Common myeloid progenitor, CD34-positive (primary cell): ENCODE data around the gene HECA.

Source experiments
- CTCF ChIA-PET: fragments of 350-600 bp; sonication (Branson Sonifier 250); formaldehyde crosslinking; loops from one replicate; lab custom pipeline; 2021; ENCODE audit warnings: antibody characterized with exemption; lab: Charles Lee
- POLR2A ChIA-PET: fragments of 350-600 bp; sonication (Branson Sonifier 250); formaldehyde crosslinking; loops from one replicate; lab custom pipeline; 2021; ENCODE audit warnings: antibody characterized with exemption; lab: Charles Lee
- DNase-seq, 3 donors: peaks; one replicate each; pipeline versions ENCODE4 v3.0.0 to v3.0.0-alpha.2; 2013
- H3K27ac ChIP-seq, 2 experiments: 1 replicate in 1 of 2; 2 replicates in 1 of 2; pipeline ENCODE4 v1.7.0; 2013; ENCODE audit warnings: inconsistent platforms in 2 of 2, low read length in 2 of 2, mild to moderate bottlenecking in 2 of 2, low read depth in 1 of 2, moderate library complexity in 1 of 2; ENCODE audit not compliant: severe bottlenecking in 2 of 2, insufficient read depth in 1 of 2, poor library complexity in 1 of 2
- H3K27me3 ChIP-seq, 5 experiments: replicated peaks in 2 of 5; 1 replicate in 3 of 5; 2 replicates in 2 of 5; pipeline versions ENCODE4 v1.6.1 to v1.7.0; 2013; ENCODE audit warnings: low read length in 4 of 5, mild to moderate bottlenecking in 2 of 5, moderate library complexity in 2 of 5, inconsistent platforms in 1 of 5; ENCODE audit not compliant: insufficient read depth in 5 of 5, control insufficient read depth in 4 of 5
- H3K36me3 ChIP-seq, 4 experiments: 1 replicate in 2 of 4; 2 replicates in 2 of 4; pipeline versions ENCODE4 v1.6.1 to v1.7.0; 2013; ENCODE audit warnings: low read length in 3 of 4, control low read depth in 1 of 4, mild to moderate bottlenecking in 1 of 4; ENCODE audit not compliant: control insufficient read depth in 4 of 4, insufficient read depth in 4 of 4
- H3K4me1 ChIP-seq, 4 experiments: 1 replicate in 3 of 4; 2 replicates in 1 of 4; pipeline versions ENCODE4 v1.6.1 to v1.7.1; 2013; ENCODE audit warnings: low read length in 3 of 4, mild to moderate bottlenecking in 3 of 4, control low read depth in 1 of 4, inconsistent platforms in 1 of 4, moderate library complexity in 1 of 4; ENCODE audit not compliant: control insufficient read depth in 4 of 4, insufficient read depth in 4 of 4; ENCODE audit errors: control extremely low read depth in 1 of 4
- H3K4me3 ChIP-seq, 7 experiments: 1 replicate in 4 of 7; 2 replicates in 3 of 7; pipeline versions ENCODE4 v1.5.1 to v1.7.0; 2013; ENCODE audit warnings: mild to moderate bottlenecking in 7 of 7, low read length in 6 of 7, moderate library complexity in 6 of 7, inconsistent platforms in 2 of 7, low read depth in 2 of 7, control low read depth in 1 of 7; ENCODE audit not compliant: insufficient read depth in 4 of 7, control insufficient read depth in 1 of 7; ENCODE audit errors: extremely low read depth in 1 of 7
- H3K9me3 ChIP-seq, 5 experiments: 1 replicate in 4 of 5; 2 replicates in 1 of 5; pipeline versions ENCODE4 v1.6.1 to v1.7.1; 2013; ENCODE audit warnings: low read length in 4 of 5, mild to moderate bottlenecking in 2 of 5, inconsistent platforms in 1 of 5, low read depth in 1 of 5, moderate library complexity in 1 of 5; ENCODE audit not compliant: control insufficient read depth in 4 of 5, insufficient read depth in 2 of 5; ENCODE audit errors: control extremely low read depth in 1 of 5
- WGBS: methylation state at CpG from one replicate; pipeline ENCODE4 v1.1.5; 2013; ENCODE audit not compliant: insufficient coverage; 5-methylcytosine and 5-hydroxymethylcytosine counted together

The HECA gene

GRCh38 chr6:139150920-139151319 is 16.0 kb downstream of the HECA start:
- no peak for DNase-seq
- Histone ChIP-seq H3K27me3 (no peaks in the 10 kb centered on the region), H3K4me3 (no peak overlapping the region), H3K36me3 (no peaks in the 10 kb centered on the region), H3K9me3 (no peaks in the 10 kb centered on the region), H3K27ac (no peak overlapping the region), H3K4me1 (peaks cover 3 to 27% (median 14%) of the 10 kb centered on the region in 4 experiments)
- WGBS, result 96% methylated on average over 3 of the region's 3 CpGs
- CTCF ChIA-PET, result interaction anchor here (0.6 to 2.4 kb wide), 2 partner anchors 14 to 46 kb away, joined by 4 to 9 read pairs; no protein-coding TSS in a partner anchor
- POLR2A ChIA-PET, result interaction anchor here (0.5 kb wide), 1 partner anchor 19 kb away, joined by 4 read pairs; no protein-coding TSS in a partner anchor

GRCh38 chr6:139151425-139152087 is 16.7 kb downstream of the HECA start:
- ChIA-PET POLR2A (interaction anchor here (0.5 kb wide), 1 partner anchor 19 kb away, joined by 4 read pairs; no protein-coding TSS in a partner anchor), CTCF (no interaction called here)
- no peak overlapping the region for H3K27ac ChIP-seq
- H3K36me3 ChIP-seq, result no peaks in the 10 kb centered on the region
- H3K27me3 ChIP-seq, result no peaks in the 10 kb centered on the region
- H3K9me3 ChIP-seq, result no peaks in the 10 kb centered on the region
- peaks cover 3 to 27% (median 14%) of the 10 kb centered on the region in 4 experiments for H3K4me1 ChIP-seq
- no peak overlapping the region for H3K4me3 ChIP-seq
- DNase-seq, result no peak
- 100% methylated on average over 1 of the region's 6 CpGs for WGBS

GRCh38 chr6:139152088-139152891 is 17.4 kb downstream of the HECA start:
- no peaks in the 10 kb centered on the region for H3K9me3 ChIP-seq
- POLR2A ChIA-PET, result no interaction called here
- WGBS, result no CpG with 5 or more reads among the region's 5 CpGs
- no peak overlapping the region for H3K4me3 ChIP-seq
- H3K27me3 ChIP-seq, result no peaks in the 10 kb centered on the region
- H3K4me1 ChIP-seq, result peaks cover 3 to 25% (median 14%) of the 10 kb centered on the region in 4 experiments
- H3K27ac ChIP-seq, result no peak overlapping the region
- CTCF ChIA-PET, result interaction anchor here (1.0 kb wide), 1 partner anchor 17 kb away, joined by 4 read pairs; no protein-coding TSS in a partner anchor
- H3K36me3 ChIP-seq, result no peaks in the 10 kb centered on the region
- DNase-seq, result no peak

GRCh38 chr6:139152892-139153271 is 18.0 kb downstream of the HECA start:
- H3K27me3 ChIP-seq, result no peaks in the 10 kb centered on the region
- H3K4me1 ChIP-seq, result peaks cover 0 to 23% (median 12%) of the 10 kb centered on the region in 4 experiments
- H3K9me3 ChIP-seq, result no peaks in the 10 kb centered on the region
- no peak overlapping the region for H3K4me3 ChIP-seq
- POLR2A ChIA-PET, result no interaction called here
- DNase-seq, result no peak
- no peaks in the 10 kb centered on the region for H3K36me3 ChIP-seq
- WGBS, result no CpG with 5 or more reads among the region's 1 CpG
- CTCF ChIA-PET, result interaction anchor here (1.0 kb wide), 1 partner anchor 16 kb away, joined by 4 read pairs; no protein-coding TSS in a partner anchor
- no peak overlapping the region for H3K27ac ChIP-seq

GRCh38 chr6:139153855-139154254 is 19.0 kb downstream of the HECA start:
- CTCF ChIA-PET, result interaction anchor here (1.4 to 2.2 kb wide), 3 partner anchors 9 to 17 kb away, joined by 5 to 13 read pairs (median 5); no protein-coding TSS in a partner anchor
- Histone ChIP-seq H3K9me3 (no peaks in the 10 kb centered on the region), H3K4me3 (no peak overlapping the region), H3K4me1 (peaks cover 0 to 16% (median 8%) of the 10 kb centered on the region in 4 experiments), H3K36me3 (no peaks in the 10 kb centered on the region), H3K27me3 (no peaks in the 10 kb centered on the region), H3K27ac (no peak overlapping the region)
- POLR2A ChIA-PET, result no interaction called here
- no peak for DNase-seq

- no peaks in the 10 kb centered on the region for H3K27me3 ChIP-seq
- no peak overlapping the region for H3K4me3 ChIP-seq
- no peak for DNase-seq
- H3K36me3 ChIP-seq, result no peaks in the 10 kb centered on the region
- peaks cover 0 to 7% (median 3%) of the 10 kb centered on the region in 4 experiments for H3K4me1 ChIP-seq
- CTCF ChIA-PET, result interaction anchor here (1.3 to 2.2 kb wide), 5 partner anchors 10 to 64 kb away, joined by 3 to 13 read pairs (median 5); no protein-coding TSS in a partner anchor
- POLR2A ChIA-PET, result interaction anchor here (1.6 kb wide), 1 partner anchor 32 kb away, joined by 3 read pairs; no protein-coding TSS in a partner anchor
- no peak overlapping the region for H3K27ac ChIP-seq
- no peaks in the 10 kb centered on the region for H3K9me3 ChIP-seq
- WGBS, result 95% methylated on average over 3 of the region's 9 CpGs
These were observed 20.1 kb downstream of the HECA start for GRCh38 chr6:139154881-139155547.
